HEK293T (cell line): Measurements from ENCODE around the gene PTPRG.

ENCODE experiments used
- CTCF ChIA-PET: fragments of 350-600 bp; formaldehyde crosslinking; extraction: SDS; loops from one replicate; lab custom pipeline; 2021; ENCODE audit warnings: antibody characterized with exemption, inconsistent platforms; lab: Yijun Ruan, JAX
- POLR2A ChIA-PET: fragments of 350-600 bp; formaldehyde crosslinking; extraction: SDS; loops from one replicate; lab custom pipeline; 2020; ENCODE audit warnings: antibody characterized with exemption, inconsistent platforms; lab: Yijun Ruan, JAX
- DNase-seq: peaks from one replicate; pipeline ENCODE4 v3.0.0; 2012; ENCODE audit warnings: mixed read lengths; ENCODE audit errors: extremely low spot score
- ARNT ChIP-seq: fragments of 450-650 bp; IDR thresholded peaks from 2 replicates; pipeline ENCODE4 v1.6.1; 2017; ENCODE audit warnings: mild to moderate bottlenecking
- BHLHE40 ChIP-seq: fragments of 450-650 bp; IDR thresholded peaks from 2 replicates; pipeline ENCODE4 v1.6.1; 2016; ENCODE audit warnings: mild to moderate bottlenecking, moderate library complexity, borderline replicate concordance
- CTBP1 ChIP-seq: fragments of 450-650 bp; IDR thresholded peaks from 2 replicates; pipeline ENCODE4 v1.6.1; 2016; ENCODE audit warnings: borderline replicate concordance
- ELF4 ChIP-seq: fragments of 450-650 bp; IDR thresholded peaks from 2 replicates; pipeline ENCODE4 v1.6.1; 2017; ENCODE audit warnings: antibody characterized with exemption
- FOXA1 ChIP-seq: fragments of 450-650 bp; IDR thresholded peaks from 2 replicates; pipeline ENCODE4 v1.6.1; 2016; ENCODE audit warnings: mild to moderate bottlenecking
- FOXK2 ChIP-seq: fragments of 450-650 bp; IDR thresholded peaks from 2 replicates; pipeline ENCODE4 v1.6.1; 2016; ENCODE audit warnings: mild to moderate bottlenecking
- FOXM1 ChIP-seq: fragments of 450-650 bp; IDR thresholded peaks from 2 replicates; pipeline ENCODE4 v1.6.1; 2017; ENCODE audit warnings: mild to moderate bottlenecking, borderline replicate concordance
- HDGF ChIP-seq: fragments of 450-650 bp; IDR thresholded peaks from 2 replicates; pipeline ENCODE4 v1.6.1; 2017; ENCODE audit warnings: antibody characterized with exemption, borderline replicate concordance
- L3MBTL2 ChIP-seq: fragments of 450-650 bp; conservative IDR thresholded peaks from 2 replicates; pipeline ENCODE4 v1.6.1; 2016; ENCODE audit warnings: mild to moderate bottlenecking
- LEF1 ChIP-seq: fragments of 450-650 bp; IDR thresholded peaks from 2 replicates; pipeline ENCODE4 v1.6.1; 2017; ENCODE audit warnings: mild to moderate bottlenecking, borderline replicate concordance
- NFRKB ChIP-seq: fragments of 450-650 bp; IDR thresholded peaks from 2 replicates; pipeline ENCODE4 v1.6.1; 2016; ENCODE audit warnings: mild to moderate bottlenecking, moderate library complexity
- SP1 ChIP-seq: fragments of 450-650 bp; IDR thresholded peaks from 2 replicates; pipeline ENCODE4 v1.6.1; 2017
- SUZ12 ChIP-seq: fragments of 450-650 bp; IDR thresholded peaks from 2 replicates; pipeline ENCODE4 v1.6.1; 2016; ENCODE audit warnings: mild to moderate bottlenecking
- TARDBP ChIP-seq: fragments of 450-650 bp; IDR thresholded peaks from 2 replicates; pipeline ENCODE4 v1.6.1; 2016
- ZNF384 ChIP-seq: fragments of 450-650 bp; IDR thresholded peaks from 2 replicates; pipeline ENCODE4 v1.6.1; 2016
- TF ChIP-seq, protein P1 (sequence below): fragments of 450-650 bp; IDR thresholded peaks from 2 replicates; pipeline ENCODE4 v1.6.1; 2016

Gene PTPRG

DNA sequence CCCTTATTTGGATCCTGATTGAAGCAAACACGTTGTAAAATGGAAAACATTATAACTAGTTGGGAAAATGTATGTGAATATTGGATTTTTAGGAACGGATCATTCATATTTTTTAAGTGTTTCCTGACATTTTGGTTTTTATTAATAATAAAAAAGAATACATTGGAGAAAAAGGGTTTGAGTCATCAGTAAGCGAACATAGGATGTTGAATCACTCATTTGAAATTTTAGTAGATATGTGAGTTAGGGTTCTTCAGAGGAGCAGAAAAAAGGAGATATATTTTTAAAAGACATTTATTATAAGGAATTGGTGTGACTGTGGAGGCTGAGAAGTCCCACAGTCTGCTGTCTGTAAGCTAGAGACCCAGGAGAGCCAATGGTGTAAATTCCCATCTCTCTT, 258.5 kb downstream of the PTPRG start:
- DNase-seq, result no peak
- TF ChIP-seq HDGF, result no peak
- TF ChIP-seq SUZ12, result no peak
- no peak for TF ChIP-seq BHLHE40
- POLR2A ChIA-PET, result no interaction called here
- CTCF ChIA-PET, result no interaction called here

DNA sequence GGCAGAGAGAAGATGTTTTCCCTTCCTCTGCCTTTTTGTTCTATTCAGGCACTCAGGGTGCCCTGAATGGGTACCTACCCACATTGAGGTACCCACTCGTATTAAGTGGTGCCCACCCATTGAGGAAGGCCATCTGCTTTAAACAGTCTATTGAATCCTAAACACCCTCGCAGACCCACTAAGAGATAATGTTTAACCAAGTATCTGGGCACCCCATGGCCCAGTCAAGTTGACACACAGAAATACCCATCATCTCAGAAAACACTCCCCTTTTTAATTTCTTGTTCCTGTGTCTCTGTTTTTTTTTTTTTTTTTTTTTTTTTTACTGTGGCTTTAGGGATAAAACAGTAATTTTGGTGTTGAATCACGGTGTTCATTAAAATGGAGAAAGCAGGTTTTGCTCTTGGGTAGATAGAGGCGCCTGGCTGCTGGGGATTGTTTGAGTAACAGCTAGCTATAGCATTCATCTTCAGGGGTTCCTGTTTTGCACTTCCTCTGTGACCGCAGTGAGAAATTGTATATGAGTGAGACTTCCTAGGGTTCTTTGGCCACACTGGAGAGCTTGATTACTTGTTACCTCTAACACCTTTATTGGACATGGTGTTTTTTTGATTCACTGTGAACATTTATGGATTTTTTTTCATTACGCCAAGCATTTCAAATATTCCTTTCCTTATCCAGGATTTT, 259.1 kb downstream of the PTPRG start:
- no peak for DNase-seq
- ChIA-PET CTCF (interaction anchor here (0.6 kb wide), 1 partner anchor 822 kb away, joined by 4 read pairs; no protein-coding TSS in a partner anchor), POLR2A (no interaction called here)
- TF ChIP-seq ELF4 (no peak), FOXK2 (no peak), FOXM1 (no peak), SUZ12 (no peak), FOXA1 (no peak), BHLHE40 (no peak), TARDBP (no peak), LEF1 (no peak), NFRKB (no peak), L3MBTL2 (no peak), HDGF (no peak), ZNF384 (no peak), ARNT (no peak), SP1 (no peak)
- TF ChIP-seq, protein P1, sequence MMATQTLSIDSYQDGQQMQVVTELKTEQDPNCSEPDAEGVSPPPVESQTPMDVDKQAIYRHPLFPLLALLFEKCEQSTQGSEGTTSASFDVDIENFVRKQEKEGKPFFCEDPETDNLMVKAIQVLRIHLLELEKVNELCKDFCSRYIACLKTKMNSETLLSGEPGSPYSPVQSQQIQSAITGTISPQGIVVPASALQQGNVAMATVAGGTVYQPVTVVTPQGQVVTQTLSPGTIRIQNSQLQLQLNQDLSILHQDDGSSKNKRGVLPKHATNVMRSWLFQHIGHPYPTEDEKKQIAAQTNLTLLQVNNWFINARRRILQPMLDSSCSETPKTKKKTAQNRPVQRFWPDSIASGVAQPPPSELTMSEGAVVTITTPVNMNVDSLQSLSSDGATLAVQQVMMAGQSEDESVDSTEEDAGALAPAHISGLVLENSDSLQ, result no peak

DNA sequence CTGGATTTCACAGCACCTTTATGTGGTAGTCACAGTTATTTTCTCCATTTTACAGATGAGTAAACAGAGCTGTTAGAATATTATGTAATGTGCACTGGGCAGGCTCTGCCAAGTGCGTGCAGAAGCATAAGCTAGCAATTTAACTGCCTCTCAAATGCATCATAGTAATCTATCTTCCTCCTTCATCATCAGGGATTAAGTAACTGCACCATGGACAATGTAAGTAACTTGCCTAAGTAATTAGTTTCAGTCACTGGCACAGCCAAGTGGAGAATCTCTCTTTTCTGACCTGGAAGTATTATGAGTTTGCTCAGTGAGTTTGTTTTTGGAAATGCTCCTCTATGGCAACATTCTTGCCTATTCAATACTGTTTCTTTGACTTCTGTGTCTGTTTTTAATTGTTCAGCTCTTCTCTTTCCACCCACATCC, 260.5 kb downstream of the PTPRG start:
- CTCF ChIA-PET, result no interaction called here
- TF ChIP-seq, protein P1, result peak; percentile 81
- TF ChIP-seq ARNT (peak; percentile 91), HDGF (no peak)
- POLR2A ChIA-PET, result interaction anchor here (1.1 kb wide), 1 partner anchor 13 kb away, joined by 3 read pairs; no protein-coding TSS in a partner anchor
- DNase-seq, result peak; percentile 19

DNA sequence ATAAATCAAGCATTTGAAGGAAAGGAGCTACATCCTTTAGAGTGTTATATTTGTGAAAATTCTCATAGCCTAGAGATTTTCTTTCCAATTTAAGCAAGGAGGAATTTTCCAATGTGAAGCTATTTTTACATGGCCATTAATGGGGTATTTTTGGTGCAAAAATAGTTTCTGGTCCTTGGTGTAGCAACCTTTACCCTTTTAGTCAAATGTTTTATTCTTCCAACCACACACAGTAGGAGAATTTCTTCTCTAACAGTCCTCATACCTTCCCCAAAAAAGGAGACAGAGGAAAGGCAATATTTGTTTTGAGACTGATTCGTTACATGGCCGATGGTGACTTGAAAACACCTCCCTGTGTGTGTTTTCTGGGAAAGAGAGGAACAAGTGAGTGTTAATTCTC, 261.2 kb downstream of the PTPRG start:
- TF ChIP-seq ELF4 (no peak), FOXM1 (no peak), SUZ12 (no peak), L3MBTL2 (no peak), SP1 (no peak), ARNT (no peak), TARDBP (no peak), FOXK2 (no peak), NFRKB (no peak), CTBP1 (no peak), BHLHE40 (no peak), FOXA1 (no peak), ZNF384 (no peak), HDGF (no peak), LEF1 (no peak)
- TF ChIP-seq, protein P1, result no peak
- POLR2A ChIA-PET, result interaction anchor here (1.1 kb wide), 1 partner anchor 14 kb away, joined by 3 read pairs; no protein-coding TSS in a partner anchor
- CTCF ChIA-PET, result no interaction called here
- DNase-seq, result no peak

DNA sequence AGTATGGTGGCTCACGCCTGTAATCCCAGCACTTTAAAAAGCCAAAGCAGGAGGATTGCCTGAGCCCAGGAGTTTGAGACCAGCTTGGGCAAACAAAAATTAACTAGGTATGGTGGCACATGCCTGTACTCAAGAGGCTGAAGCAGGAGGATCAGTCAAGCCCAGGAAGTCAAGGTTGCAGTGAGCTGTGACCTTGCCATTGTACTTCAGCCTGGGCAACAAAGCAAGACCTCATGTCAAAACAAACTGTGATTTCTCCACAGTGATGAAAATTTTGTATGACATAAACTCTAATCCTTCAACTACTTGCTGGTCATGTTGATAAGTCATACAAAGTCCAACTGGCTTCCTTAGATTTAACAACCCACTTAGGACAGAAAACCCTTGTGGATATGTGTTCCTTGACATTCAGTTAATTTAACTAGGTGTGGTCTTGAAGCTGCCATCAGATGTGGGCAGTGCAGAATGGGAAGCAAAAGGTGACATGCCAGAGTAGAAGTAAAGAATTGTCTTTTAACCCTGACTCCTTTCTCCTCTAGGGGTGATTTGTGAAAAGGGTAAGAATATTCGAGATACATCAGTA, 263.3 kb downstream of the PTPRG start:
- POLR2A ChIA-PET, result no interaction called here
- TF ChIP-seq SUZ12, result no peak
- no peak for TF ChIP-seq NFRKB
- TF ChIP-seq TARDBP, result no peak
- no peak for TF ChIP-seq FOXA1
- TF ChIP-seq, protein P1, result no peak
- no peak for TF ChIP-seq LEF1
- no peak for TF ChIP-seq BHLHE40
- TF ChIP-seq ZNF384, result no peak
- TF ChIP-seq CTBP1, result no peak
- no peak for TF ChIP-seq FOXK2
- TF ChIP-seq FOXM1, result no peak
- TF ChIP-seq ARNT, result no peak
- no peak for TF ChIP-seq L3MBTL2
- TF ChIP-seq SP1, result no peak
- DNase-seq, result no peak
- CTCF ChIA-PET, result no interaction called here

DNA sequence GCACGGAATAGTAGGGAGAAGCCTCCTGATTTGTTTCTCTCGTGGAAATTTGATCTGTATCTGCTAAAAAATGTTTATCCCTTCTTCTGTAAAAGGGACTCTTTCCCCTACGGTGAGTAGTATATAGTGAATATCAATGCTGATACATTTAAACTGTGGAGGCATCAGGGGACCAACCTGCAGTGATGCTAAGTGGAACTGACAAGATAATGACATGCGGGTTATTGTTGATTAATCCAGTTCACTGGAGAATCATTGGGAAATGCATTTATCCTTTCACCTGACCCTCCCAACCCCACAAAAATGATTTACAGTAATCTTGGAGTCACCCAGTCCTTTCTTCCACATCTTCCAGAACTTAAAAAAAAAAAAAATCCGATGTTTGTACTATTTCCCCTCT, 264.8 kb downstream of the PTPRG start:
- ChIA-PET CTCF (interaction anchor here (0.6 kb wide), 1 partner anchor 29 kb away, joined by 9 read pairs; no protein-coding TSS in a partner anchor), POLR2A (no interaction called here)
- DNase-seq, result no peak
- TF ChIP-seq FOXK2 (no peak), NFRKB (no peak), LEF1 (no peak)
